ENCODE data around the gene DNM3.
A peak's percentile ranks its signal among the peaks of the same experiment; 100 is the strongest.

Gene DNM3

GRCh38 chr1:172185211-172185610 is 343.9 kb downstream of the DNM3 start:
- TF ChIP-seq EP300 (IDR thresholded peaks at IDR 0.05; ENCODE audit: borderline replicate concordance): no peak
- TF ChIP-seq EGR1 (IDR thresholded peaks at IDR 0.05): no peak
- no peak for TF ChIP-seq FOXM1 (IDR thresholded peaks at IDR 0.05; ENCODE audit: borderline replicate concordance, low read depth)
- TF ChIP-seq USF1 (IDR thresholded peaks at IDR 0.05): no peak
- no peak for TF ChIP-seq CREB1 (IDR thresholded peaks at IDR 0.05; ENCODE audit: low read depth)
- TF ChIP-seq RAD21 (IDR thresholded peaks at IDR 0.05; ENCODE audit: low read depth): no peak
- TF ChIP-seq NFIC (IDR thresholded peaks at IDR 0.05): no peak
- TF ChIP-seq CEBPB (IDR thresholded peaks at IDR 0.05): no peak

- no peak for TF ChIP-seq YY1 (IDR thresholded peaks at IDR 0.05; ENCODE audit: low read depth)
- TF ChIP-seq USF1 (IDR thresholded peaks at IDR 0.05): no peak
- TF ChIP-seq NFIC (IDR thresholded peaks at IDR 0.05): no peak
- no peak for TF ChIP-seq TEAD4 (IDR thresholded peaks at IDR 0.05)
- TF ChIP-seq CREB1 (IDR thresholded peaks at IDR 0.05; ENCODE audit: low read depth): no peak
- TF ChIP-seq EP300 (IDR thresholded peaks at IDR 0.05; ENCODE audit: borderline replicate concordance): no peak
- TF ChIP-seq MAX (IDR thresholded peaks at IDR 0.05): no peak
- no peak for TF ChIP-seq CEBPB (IDR thresholded peaks at IDR 0.05)
- no peak for TF ChIP-seq EGR1 (IDR thresholded peaks at IDR 0.05)
- no peak for TF ChIP-seq RAD21 (IDR thresholded peaks at IDR 0.05; ENCODE audit: low read depth)
- TF ChIP-seq REST (IDR thresholded peaks at IDR 0.05; ENCODE audit: low read depth): no peak
- no peak for TF ChIP-seq TCF12 (IDR thresholded peaks at IDR 0.05; ENCODE audit: low read depth)
- TF ChIP-seq FOXM1 (IDR thresholded peaks at IDR 0.05; ENCODE audit: borderline replicate concordance, low read depth): no peak
- no peak for TF ChIP-seq ZBTB7A (IDR thresholded peaks at IDR 0.05; ENCODE audit: low read depth)
- no peak for TF ChIP-seq TAF1 (IDR thresholded peaks at IDR 0.05; ENCODE audit: low read depth)
Measured at GRCh38 chr1:172185996-172186395, 344.7 kb downstream of the DNM3 start.

- TF ChIP-seq MAX (IDR thresholded peaks at IDR 0.05) (no peak), TCF12 (IDR thresholded peaks at IDR 0.05; ENCODE audit: low read depth) (no peak), NFIC (IDR thresholded peaks at IDR 0.05) (no peak), EP300 (IDR thresholded peaks at IDR 0.05; ENCODE audit: borderline replicate concordance) (no peak), TAF1 (IDR thresholded peaks at IDR 0.05; ENCODE audit: low read depth) (no peak), TEAD4 (IDR thresholded peaks at IDR 0.05) (no peak), RAD21 (IDR thresholded peaks at IDR 0.05; ENCODE audit: low read depth) (no peak), CREB1 (IDR thresholded peaks at IDR 0.05; ENCODE audit: low read depth) (no peak), USF1 (IDR thresholded peaks at IDR 0.05) (no peak), ZBTB7A (IDR thresholded peaks at IDR 0.05; ENCODE audit: low read depth) (no peak), YY1 (IDR thresholded peaks at IDR 0.05; ENCODE audit: low read depth) (no peak), REST (IDR thresholded peaks at IDR 0.05; ENCODE audit: low read depth) (no peak), FOXM1 (IDR thresholded peaks at IDR 0.05; ENCODE audit: borderline replicate concordance, low read depth) (no peak), CEBPB (IDR thresholded peaks at IDR 0.05) (no peak), EGR1 (IDR thresholded peaks at IDR 0.05) (no peak)
Measured at GRCh38 chr1:172201572-172201971, 360.3 kb downstream of the DNM3 start.

GRCh38 chr1:172203135-172203823 is 362.0 kb downstream of the DNM3 start:
- TF ChIP-seq RAD21 (IDR thresholded peaks at IDR 0.05; ENCODE audit: low read depth) (no peak; the same call in 1 of the 2 replicates), REST (IDR thresholded peaks at IDR 0.05; ENCODE audit: low read depth) (no peak), EGR1 (IDR thresholded peaks at IDR 0.05) (no peak), NFIC (IDR thresholded peaks at IDR 0.05) (peak; percentile 19; the same call in 1 of the 2 replicates), TCF12 (IDR thresholded peaks at IDR 0.05; ENCODE audit: low read depth) (peak; percentile 58; the same call in 1 of the 2 replicates), MAX (IDR thresholded peaks at IDR 0.05) (peak; percentile 69), TEAD4 (IDR thresholded peaks at IDR 0.05) (0 out of 2 replicates have a peak, but pooled peaks have one; percentile 36)
